ENCODE measurements around the gene TXNRD2. TPM values are rescaled to one million over a fixed set of nuclear protein-coding genes. Genes with fewer than 3 reads are reported as not detected.

Gene TXNRD2
- total and polyA plus RNA-seq, 2 of the 4 experiments (the other 2 are of a cell fraction) = 15.6 to 25.7 TPM

DNA sequence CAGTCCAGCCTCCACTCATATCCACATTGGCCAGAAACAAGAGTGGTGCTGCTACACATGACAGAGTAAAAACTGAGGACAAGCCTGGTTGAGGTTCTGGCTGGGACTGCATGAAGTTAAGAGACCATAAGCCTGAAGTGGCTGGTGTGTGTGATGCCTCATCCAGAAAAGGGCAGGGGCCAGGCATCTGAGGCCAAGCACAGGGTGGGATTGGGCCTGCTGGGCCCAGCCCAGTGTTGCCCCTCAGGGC lies 49.7 kb upstream of the TXNRD2 start:
- Histone ChIP-seq H3K4me1 (ENCODE audit: control insufficient read depth, insufficient read depth, low read length) (peaks cover 16% of the 10 kb centered on the region), H3K79me1 (ENCODE audit: low read depth in 1 of 2, low read length in 2 of 2) (peaks cover 0 to 3% of the 10 kb centered on the region in 2 experiments; a peak in 1 of 4 replicates), H4K20me1 (ENCODE audit: insufficient read depth, low read length) (peaks cover 2% of the 10 kb centered on the region; the same call in 1 of the 2 replicates), H4K8ac (ENCODE audit: low read depth in 2 of 2, low read length in 2 of 2) (no peak overlapping the region), H2AK9ac (replicated peaks; ENCODE audit: low read depth, low read length, poor library complexity) (no peak overlapping the region), H3K56ac (ENCODE audit: extremely low read depth, insufficient read depth, low read length) (no peak overlapping the region), H3K27me3 (ENCODE audit: control insufficient read depth, insufficient read depth, low read length) (no peaks in the 10 kb centered on the region), H2BK5ac (ENCODE audit: low read depth, low read length, poor library complexity, severe bottlenecking) (no peak overlapping the region), H3K9me3 (ENCODE audit: control insufficient read depth, insufficient read depth, low read length) (no peaks in the 10 kb centered on the region), H3K23ac (ENCODE audit: low read depth, low read length) (no peak overlapping the region), H3K27ac (ENCODE audit: insufficient read depth, low read length) (no peak overlapping the region), H3K9ac (ENCODE audit: low read depth, low read length) (no peak overlapping the region), H3K36me3 (ENCODE audit: control insufficient read depth, insufficient read depth, low read length) (no peaks in the 10 kb centered on the region), H4K5ac (ENCODE audit: low read depth, low read length) (no peak overlapping the region), H2BK15ac (ENCODE audit: low read depth, low read length) (no peak overlapping the region), H3K18ac (ENCODE audit: low read depth, low read length) (no peak overlapping the region), H3K4me3 (ENCODE audit: insufficient read depth, low read depth, low read length) (no peak overlapping the region), H2BK20ac (ENCODE audit: low read depth, low read length) (no peak overlapping the region), H3K9me1 (ENCODE audit: insufficient read depth, low read length) (0 out of 2 replicates have a peak, but pooled peaks cover 7% of the 10 kb centered on the region), H3K14ac (replicated peaks; ENCODE audit: low read depth, low read length) (no peak overlapping the region), H3K4me2 (ENCODE audit: low read depth, low read length) (no peak overlapping the region), H2AFZ (replicated peaks; ENCODE audit: low read length, poor library complexity) (peak overlapping the region; percentile 16), H4K91ac (ENCODE audit: insufficient read depth, low read depth, low read length) (no peak overlapping the region), H2AK5ac (ENCODE audit: low read depth, low read length) (no peak overlapping the region), H2BK120ac (ENCODE audit: low read depth, low read length) (no peak overlapping the region), H3K4ac (ENCODE audit: low read depth, low read length) (no peak overlapping the region)
- dilution Hi-C loops (cut with HindIII; ENCODE audit: low sequenced_read_pairs, unreplicated experiment) = no loop called here
- ATAC-seq (ENCODE audit: low read depth) (peak; percentile 3; the same call in 1 of the 2 replicates), DNase-seq (no peak)
- in situ Hi-C loops (cut with MboI; ENCODE audit: low sequenced_read_pairs) = no loop called here
- BruUV-seq (replicated peaks) = no TSS peak
- ChIA-PET CTCF (interaction anchor here (1.1 kb wide), 1 partner anchor 31 kb away, joined by 3 read pairs; no protein-coding TSS in a partner anchor), POLR2A (ENCODE audit: unreplicated experiment) (no interaction called here)
- TF ChIP-seq SMC3 (IDR thresholded peaks at IDR 0.05; ENCODE audit: low read depth, low read length) (no peak), NFE2L2 (IDR thresholded peaks at IDR 0.05; ENCODE audit: low read depth, low read length) (no peak)
- intact Hi-C loops (cut with micrococcal nuclease) = no loop called here

Measured in IMR-90 (cell line).